ENCODE measurements around the gene KCNN3.
A peak's percentile ranks its signal among the peaks of the same experiment; 100 is the strongest.

KCNN3 gene

GRCh38 chr1:154747740-154748404, 122.2 kb downstream of the KCNN3 start:
- DNase-seq, result peak; percentile 14

GRCh38 chr1:154747380-154747739, 122.7 kb downstream of the KCNN3 start:
- no peak for DNase-seq

DNA sequence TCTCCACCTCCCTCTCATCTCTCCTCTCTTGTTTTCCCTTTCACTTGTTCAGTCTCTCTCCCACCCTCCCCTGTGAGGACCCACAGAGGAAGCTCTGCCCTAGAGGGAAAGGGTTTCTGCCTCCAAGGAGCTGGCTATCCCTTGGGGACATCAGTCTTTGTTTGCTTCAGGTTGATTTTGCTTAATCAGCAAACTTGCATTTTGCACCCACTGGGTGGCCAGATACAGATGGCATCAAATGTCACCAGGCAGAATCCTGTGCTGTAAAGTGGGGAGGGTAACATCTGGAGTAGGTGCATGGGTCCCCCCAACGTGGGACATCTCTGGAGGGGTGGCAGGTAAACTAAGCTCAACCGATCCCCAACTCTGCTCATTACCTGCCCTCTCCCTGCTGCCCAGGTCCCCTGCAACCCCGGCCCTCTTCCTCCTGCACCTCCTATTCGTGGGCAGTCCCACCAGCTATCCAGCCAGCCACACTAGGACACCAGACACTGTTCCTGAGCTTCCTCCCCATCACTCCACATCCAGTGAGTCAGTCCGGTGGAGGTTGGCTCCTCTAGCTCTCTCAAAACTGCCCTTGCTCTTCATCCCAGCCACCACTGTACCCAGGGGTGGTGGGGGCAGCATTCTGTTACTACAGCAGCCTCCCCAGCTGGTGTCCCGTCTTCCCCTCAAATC, 123.3 kb downstream of the KCNN3 start:
- no peak for DNase-seq

- DNase-seq, result no peak
These were observed 124.2 kb downstream of the KCNN3 start for GRCh38 chr1:154745750-154746425.

DNA sequence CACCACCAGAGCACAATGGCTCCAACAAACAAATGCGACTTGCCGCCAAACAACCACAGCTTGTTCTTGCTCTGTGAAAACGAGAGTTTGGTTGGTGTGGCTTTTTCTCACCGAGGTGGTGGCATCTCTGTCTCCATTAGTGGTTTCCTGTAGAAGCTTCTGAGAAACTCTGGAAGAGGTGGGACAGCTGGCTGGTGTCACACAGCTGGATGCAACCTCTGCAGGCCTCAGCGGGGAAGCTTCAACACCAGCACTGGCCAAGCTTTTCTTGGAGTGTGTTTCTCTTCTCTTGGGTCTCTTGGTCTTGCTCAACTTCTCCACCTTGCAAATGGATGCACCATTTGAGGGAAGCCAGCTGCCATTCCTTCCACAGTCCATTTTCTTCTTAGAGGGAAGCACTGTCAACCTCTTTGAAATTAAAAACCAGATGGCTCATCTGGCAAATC, 124.8 kb downstream of the KCNN3 start:
- no peak for DNase-seq

GRCh38 chr1:154744352-154745035, 125.6 kb downstream of the KCNN3 start:
- no peak for DNase-seq

DNA sequence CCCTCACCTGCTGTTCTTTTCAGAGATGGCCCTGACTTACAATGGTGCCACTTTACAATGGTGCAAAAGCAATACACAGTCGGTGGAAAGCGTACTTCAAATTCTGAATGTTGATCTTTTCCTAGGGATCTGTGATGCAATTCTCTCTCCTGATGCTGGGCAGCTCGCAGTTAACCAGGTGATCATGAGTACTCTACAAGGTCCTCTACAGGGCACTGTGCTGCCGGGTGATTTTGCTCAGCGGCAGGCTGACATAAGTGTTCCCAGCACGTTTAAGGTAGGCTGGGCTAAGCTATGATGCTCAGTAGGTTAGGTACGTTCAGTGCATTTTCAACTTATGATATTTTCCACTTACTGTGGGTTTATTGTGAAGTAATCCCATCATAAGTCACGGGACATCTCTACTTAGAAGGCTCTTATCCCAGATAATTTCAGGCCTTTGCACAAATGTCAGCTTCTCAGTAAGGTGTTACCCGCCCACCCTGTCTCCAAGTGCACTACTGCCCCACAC, 126.5 kb downstream of the KCNN3 start:
- no peak for DNase-seq

- DNase-seq, result no peak
These were observed 127.5 kb downstream of the KCNN3 start for GRCh38 chr1:154742606-154743005.

- no peak for DNase-seq
These were observed 128.2 kb downstream of the KCNN3 start for GRCh38 chr1:154741741-154742495.

GRCh38 chr1:154741327-154741726, 128.8 kb downstream of the KCNN3 start:
- no peak for DNase-seq

DNA sequence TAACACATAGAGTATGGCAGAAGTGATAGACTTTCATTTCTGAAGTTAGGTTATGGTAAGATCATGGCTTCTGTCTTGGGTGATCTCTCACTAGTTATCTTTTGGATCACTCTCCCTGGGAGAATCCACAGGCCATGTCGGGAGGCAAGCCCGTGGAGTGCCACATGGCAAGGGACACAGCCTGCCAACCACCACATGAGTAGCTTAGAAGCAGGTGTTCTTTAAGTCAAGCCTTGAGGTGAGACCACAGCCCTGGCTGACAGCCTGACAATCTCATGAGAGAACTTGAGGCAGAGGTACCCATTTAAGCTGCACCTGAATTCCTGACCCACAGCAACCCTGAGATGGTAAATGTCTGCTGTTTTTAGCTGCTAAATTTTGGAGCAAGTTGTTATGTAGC, 130.4 kb downstream of the KCNN3 start:
- DNase-seq, result no peak

DNA sequence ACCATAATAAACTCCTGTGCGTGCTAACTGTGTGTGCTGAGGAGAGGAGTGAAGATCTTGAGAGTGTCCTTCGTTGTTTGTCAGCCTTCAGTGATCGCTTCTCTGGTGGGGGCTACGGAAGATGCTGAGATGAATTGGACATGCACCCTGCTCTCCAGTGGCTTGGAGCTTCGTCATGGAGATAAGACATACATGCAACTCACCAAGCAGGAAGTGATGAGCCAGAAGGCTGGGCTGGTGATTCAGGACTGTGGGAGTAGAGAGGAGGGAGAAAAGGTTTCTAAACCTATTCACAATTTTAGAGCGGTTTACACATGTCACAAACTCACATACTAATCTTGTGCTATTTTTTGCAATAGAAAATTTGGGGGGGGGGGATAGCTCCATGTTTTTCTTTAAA, 133.2 kb downstream of the KCNN3 start:
- DNase-seq, result no peak

GRCh38 chr1:154735804-154736168, 134.3 kb downstream of the KCNN3 start:
- no peak for DNase-seq

- DNase-seq, result no peak
These were observed 134.8 kb downstream of the KCNN3 start for GRCh38 chr1:154735061-154735803.

DNA sequence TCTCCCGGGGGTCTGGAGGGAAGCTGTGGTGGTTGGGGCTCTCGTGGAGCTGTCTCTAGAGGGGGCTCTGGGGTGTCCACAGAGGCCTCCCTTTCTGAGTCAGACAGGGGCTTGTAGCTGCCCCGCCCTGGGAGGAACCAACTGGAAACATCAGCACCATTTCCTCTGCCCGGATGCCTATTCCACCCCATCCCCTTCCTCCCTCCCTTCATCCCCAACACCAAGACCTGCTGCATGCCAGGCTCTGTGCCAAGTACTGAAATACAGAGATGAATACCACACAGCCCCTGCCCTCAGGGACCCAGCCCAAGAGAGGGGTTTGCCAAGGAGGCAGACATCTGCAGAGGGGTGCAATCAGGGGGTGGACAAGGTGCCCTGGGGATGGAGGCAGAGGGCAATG, 136.5 kb downstream of the KCNN3 start:
- DNase-seq, result no peak

DNA sequence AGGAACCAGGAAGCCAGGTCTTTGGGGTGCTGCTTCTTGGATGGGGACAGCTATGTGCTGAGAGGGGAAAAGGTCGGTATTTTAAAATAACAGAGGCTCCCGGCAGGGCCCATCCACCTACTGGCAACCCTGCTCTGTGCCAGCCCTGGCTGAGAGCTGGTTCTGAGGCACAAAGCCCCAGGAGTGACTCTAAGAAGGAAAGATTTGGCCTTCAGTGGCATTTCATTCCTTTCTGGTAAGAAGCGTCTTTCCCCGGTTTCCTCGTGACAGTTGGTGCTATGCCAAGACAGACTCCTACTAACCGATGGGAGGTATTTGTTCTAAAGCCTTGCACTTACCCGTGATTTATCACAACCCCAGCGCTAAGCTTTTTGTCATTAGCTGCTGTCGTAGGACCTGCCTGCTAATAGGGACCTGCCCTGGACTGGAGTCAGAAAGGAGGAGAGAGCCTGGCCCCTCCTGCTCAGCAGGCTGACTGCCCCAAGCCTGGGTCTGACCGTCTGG, 139.0 kb downstream of the KCNN3 start:
- DNase-seq, result no peak

DNA sequence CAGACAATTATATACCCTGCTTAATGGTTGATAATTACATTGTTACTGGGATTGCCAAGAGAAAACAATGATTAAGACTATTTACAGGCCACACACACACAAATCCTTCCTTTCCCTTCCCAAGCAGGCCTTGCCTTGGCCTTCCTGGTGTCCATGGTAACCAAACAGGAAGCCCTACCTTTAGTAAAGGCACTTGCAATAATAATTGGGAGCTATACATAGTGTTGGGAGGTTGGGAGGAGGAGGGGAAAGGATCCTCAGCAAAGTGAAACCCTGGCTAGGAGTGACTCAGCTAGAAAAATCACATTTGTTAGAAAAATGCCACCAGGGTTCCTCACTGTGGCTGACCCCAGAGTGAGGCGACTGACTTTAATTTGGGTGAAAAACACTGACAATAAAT, 139.8 kb downstream of the KCNN3 start:
- no peak for DNase-seq

DNA sequence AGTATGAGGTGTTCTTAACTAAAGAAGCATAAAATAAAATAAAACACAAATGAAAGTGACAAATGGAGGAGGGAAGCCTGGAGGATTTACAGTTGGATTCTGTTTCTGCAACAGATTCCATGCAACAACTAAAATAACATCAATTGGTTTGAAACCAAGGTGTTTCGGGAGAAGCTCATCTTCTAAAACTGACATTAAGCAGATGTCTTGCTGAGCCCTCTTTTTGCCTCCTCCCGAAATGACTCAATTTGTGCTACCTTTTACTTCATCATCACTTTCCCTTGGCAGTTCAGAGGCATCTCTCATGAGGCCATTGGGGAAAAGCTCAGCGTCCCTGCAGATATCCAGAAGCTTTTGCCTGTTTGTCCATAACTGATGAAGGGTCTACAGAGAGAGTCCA, 140.5 kb downstream of the KCNN3 start:
- DNase-seq, result no peak

- DNase-seq, result no peak
These were observed 141.0 kb downstream of the KCNN3 start for GRCh38 chr1:154729031-154729442.

GRCh38 chr1:154726896-154727753, 143.0 kb downstream of the KCNN3 start:
- DNase-seq, result no peak

GRCh38 chr1:154726443-154726842, 143.6 kb downstream of the KCNN3 start:
- no peak for DNase-seq
